Measurements from ENCODE around the gene PHACTR1.

Gene PHACTR1

DNA sequence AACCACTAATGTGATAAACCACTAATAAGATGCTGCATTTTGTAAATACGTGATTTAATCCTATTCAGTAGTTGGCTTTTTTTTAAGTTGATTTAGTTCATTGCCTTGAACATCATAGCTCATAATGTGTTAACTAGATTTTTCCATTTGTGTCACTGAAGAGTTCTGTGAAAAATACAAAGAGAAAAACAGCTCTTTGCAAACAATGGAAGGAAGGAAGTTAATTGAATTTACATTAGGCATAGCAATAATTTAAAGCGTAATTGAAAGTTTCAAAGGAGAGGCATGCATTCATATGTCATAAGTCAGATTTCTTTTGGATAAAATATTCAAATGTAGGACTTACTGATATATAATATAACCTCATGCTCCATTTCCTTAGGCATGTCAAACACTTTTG lies 509.5 kb downstream of the PHACTR1 start:
- no peaks in the 10 kb centered on the region; the same call in 1 of the 2 replicates for H3K27me3 ChIP-seq (ENCODE audit: insufficient read depth, low read length)
- no peaks in the 10 kb centered on the region for H3K79me2 ChIP-seq (ENCODE audit: control insufficient read depth, insufficient read depth, low read length, unreplicated experiment)
- H3K4me1 ChIP-seq (ENCODE audit: control insufficient read depth, insufficient read depth, low read length, unreplicated experiment): no peaks in the 10 kb centered on the region
- no peak overlapping the region for H3K4me3 ChIP-seq (ENCODE audit: low read depth, low read length)
- no peaks in the 10 kb centered on the region for H3K36me3 ChIP-seq (ENCODE audit: insufficient read depth, low read length)
- no peak overlapping the region for H2AFZ ChIP-seq (ENCODE audit: low read length, unreplicated experiment)
- H3K27ac ChIP-seq (ENCODE audit: low read depth, low read length): no peak overlapping the region

GRCh38 chr6:13228264-13229204 lies 512.0 kb downstream of the PHACTR1 start:
- H3K27me3 ChIP-seq (ENCODE audit: insufficient read depth, low read length): no peaks in the 10 kb centered on the region; the same call in 1 of the 2 replicates
- no peak overlapping the region for H3K4me3 ChIP-seq (ENCODE audit: low read depth, low read length)
- no peaks in the 10 kb centered on the region for H3K79me2 ChIP-seq (ENCODE audit: control insufficient read depth, insufficient read depth, low read length, unreplicated experiment)
- no peak overlapping the region for H3K27ac ChIP-seq (ENCODE audit: low read depth, low read length)
- no peak overlapping the region for H2AFZ ChIP-seq (ENCODE audit: low read length, unreplicated experiment)
- H3K36me3 ChIP-seq (ENCODE audit: insufficient read depth, low read length): no peaks in the 10 kb centered on the region
- no peaks in the 10 kb centered on the region for H3K4me1 ChIP-seq (ENCODE audit: control insufficient read depth, insufficient read depth, low read length, unreplicated experiment)

DNA sequence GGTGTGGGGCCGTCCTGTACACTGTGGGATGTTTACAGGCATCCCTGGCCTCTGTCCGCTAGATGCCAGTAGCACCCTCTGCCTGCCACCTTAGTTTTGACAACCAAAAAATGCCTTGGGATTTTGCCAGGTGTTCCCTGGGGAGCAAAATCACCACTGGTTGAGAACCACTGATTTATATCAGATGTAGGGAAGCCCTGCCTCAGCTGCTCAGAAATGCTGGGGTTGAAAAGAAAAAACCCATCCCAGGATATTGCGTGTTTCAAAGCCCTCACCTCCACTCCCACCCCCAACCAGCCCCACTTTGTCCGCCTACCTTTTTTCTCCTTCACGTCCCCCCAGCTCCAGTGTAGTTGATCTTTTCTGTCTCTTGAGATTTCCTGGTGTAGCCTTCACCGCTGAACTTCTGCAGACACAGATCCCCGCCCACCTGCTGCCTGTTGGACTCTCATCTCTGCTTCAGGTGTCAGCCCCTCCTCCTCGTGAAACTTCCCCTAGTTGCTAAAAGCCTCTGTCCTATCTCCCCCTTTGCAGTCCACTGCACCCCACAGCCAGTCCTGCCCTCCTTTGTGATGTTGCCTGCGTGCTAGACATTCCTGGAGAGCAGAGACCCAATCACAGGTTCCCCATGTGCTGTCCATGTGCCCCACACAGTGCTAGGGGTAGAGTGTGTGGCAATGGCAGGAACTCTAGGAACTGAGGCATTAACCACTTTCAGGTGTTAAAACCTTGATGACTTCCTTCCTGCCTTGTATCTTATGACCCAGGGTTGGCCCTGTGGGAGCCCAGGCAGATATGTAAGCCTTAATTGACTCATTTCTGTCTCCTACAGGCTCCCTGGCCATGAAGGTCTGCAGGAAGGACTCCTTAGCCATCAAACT lies 512.9 kb downstream of the PHACTR1 start:
- no peaks in the 10 kb centered on the region; the same call in none of the 2 replicates for H3K27me3 ChIP-seq (ENCODE audit: insufficient read depth, low read length)
- H3K4me3 ChIP-seq (ENCODE audit: low read depth, low read length): no peak overlapping the region
- H2AFZ ChIP-seq (ENCODE audit: low read length, unreplicated experiment): no peak overlapping the region

DNA sequence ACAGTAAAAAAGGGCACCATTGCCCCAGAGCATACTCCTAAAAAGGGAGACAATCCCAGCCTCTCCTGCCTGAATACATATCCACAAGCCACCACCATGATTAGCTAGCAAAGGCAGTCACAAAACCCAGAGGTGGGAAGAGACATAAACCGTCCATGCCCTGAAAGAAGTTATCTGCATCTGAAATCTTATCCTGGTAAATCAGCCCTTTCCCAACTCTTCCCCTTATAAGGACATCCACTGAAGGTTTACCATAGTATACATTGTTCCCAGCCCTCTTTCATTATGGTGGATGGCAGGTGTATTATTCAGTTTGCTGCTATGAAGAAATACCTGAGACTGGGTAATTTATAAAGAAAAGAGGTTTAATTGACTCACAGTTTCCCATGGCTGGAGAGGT lies 516.5 kb downstream of the PHACTR1 start:
- Histone ChIP-seq H2AFZ (ENCODE audit: low read length, unreplicated experiment) (no peak overlapping the region), H3K36me3 (ENCODE audit: insufficient read depth, low read length) (no peaks in the 10 kb centered on the region), H3K4me3 (ENCODE audit: low read depth, low read length) (no peak overlapping the region), H3K4me1 (ENCODE audit: control insufficient read depth, insufficient read depth, low read length, unreplicated experiment) (no peaks in the 10 kb centered on the region), H3K27me3 (ENCODE audit: insufficient read depth, low read length) (no peaks in the 10 kb centered on the region; the same call in 1 of the 2 replicates), H3K27ac (ENCODE audit: low read depth, low read length) (no peak overlapping the region), H3K79me2 (ENCODE audit: control insufficient read depth, insufficient read depth, low read length, unreplicated experiment) (no peaks in the 10 kb centered on the region)

More for the DNA sequence above, 512.9 kb downstream of the PHACTR1 start:
- Histone ChIP-seq H3K27ac (ENCODE audit: low read depth, low read length) (no peak overlapping the region), H3K36me3 (ENCODE audit: insufficient read depth, low read length) (no peaks in the 10 kb centered on the region), H3K4me1 (ENCODE audit: control insufficient read depth, insufficient read depth, low read length, unreplicated experiment) (no peaks in the 10 kb centered on the region), H3K79me2 (ENCODE audit: control insufficient read depth, insufficient read depth, low read length, unreplicated experiment) (no peaks in the 10 kb centered on the region)

DNA sequence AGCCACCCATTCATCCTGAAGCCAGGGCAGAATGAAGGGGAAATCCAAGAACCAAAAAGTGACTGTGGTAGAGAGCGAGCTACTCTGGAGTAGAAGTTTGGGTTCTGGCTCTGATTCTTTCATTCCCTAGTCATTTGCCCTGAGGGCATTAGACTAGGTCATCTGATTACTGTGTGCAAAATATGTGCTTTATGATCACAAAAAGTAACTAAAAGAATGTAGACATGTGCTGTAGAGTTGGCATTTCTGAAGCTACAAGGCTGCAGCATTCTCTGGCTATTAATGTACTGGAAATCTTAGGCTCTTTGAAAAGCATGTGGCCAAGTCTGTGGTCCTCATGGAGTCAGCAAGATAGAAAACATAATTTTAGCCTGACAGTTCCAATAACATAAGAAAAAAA lies 517.6 kb downstream of the PHACTR1 start:
- H3K4me3 ChIP-seq (ENCODE audit: low read depth, low read length): no peak overlapping the region
- no peaks in the 10 kb centered on the region for H3K4me1 ChIP-seq (ENCODE audit: control insufficient read depth, insufficient read depth, low read length, unreplicated experiment)
- no peaks in the 10 kb centered on the region for H3K36me3 ChIP-seq (ENCODE audit: insufficient read depth, low read length)
- no peaks in the 10 kb centered on the region for H3K79me2 ChIP-seq (ENCODE audit: control insufficient read depth, insufficient read depth, low read length, unreplicated experiment)
- H3K27me3 ChIP-seq (ENCODE audit: insufficient read depth, low read length): no peaks in the 10 kb centered on the region; the same call in 1 of the 2 replicates
- H2AFZ ChIP-seq (ENCODE audit: low read length, unreplicated experiment): no peak overlapping the region
- no peak overlapping the region for H3K27ac ChIP-seq (ENCODE audit: low read depth, low read length)

DNA sequence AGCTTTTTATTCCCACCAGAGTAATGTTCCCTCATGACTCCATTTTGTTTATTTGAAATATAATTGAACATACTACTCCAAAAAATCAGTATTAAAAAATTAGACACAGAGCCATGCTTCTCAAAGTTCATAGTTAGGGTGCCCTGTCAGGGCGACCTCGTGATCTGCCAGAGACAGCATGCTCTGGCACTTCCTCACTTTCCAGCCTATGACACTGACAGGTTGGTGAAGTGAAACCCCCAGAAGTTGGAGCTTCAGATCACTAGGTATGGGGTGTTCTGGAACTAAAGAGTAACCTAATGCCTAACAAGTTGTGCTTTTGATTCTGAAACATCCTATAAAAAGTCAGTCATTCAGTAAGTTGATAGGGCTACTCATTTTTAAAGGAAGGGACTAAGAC lies 518.8 kb downstream of the PHACTR1 start:
- no peaks in the 10 kb centered on the region for H3K79me2 ChIP-seq (ENCODE audit: control insufficient read depth, insufficient read depth, low read length, unreplicated experiment)
- H3K27me3 ChIP-seq (ENCODE audit: insufficient read depth, low read length): no peaks in the 10 kb centered on the region; the same call in 1 of the 2 replicates

GRCh38 chr6:13237318-13237717 lies 520.8 kb downstream of the PHACTR1 start:
- Histone ChIP-seq H3K27me3 (ENCODE audit: insufficient read depth, low read length) (no peaks in the 10 kb centered on the region; the same call in 1 of the 2 replicates), H3K36me3 (ENCODE audit: insufficient read depth, low read length) (no peaks in the 10 kb centered on the region), H3K27ac (ENCODE audit: low read depth, low read length) (no peak overlapping the region)

More for the DNA sequence above, 518.8 kb downstream of the PHACTR1 start:
- Histone ChIP-seq H3K4me1 (ENCODE audit: control insufficient read depth, insufficient read depth, low read length, unreplicated experiment) (no peaks in the 10 kb centered on the region), H3K4me3 (ENCODE audit: low read depth, low read length) (no peak overlapping the region), H3K27ac (ENCODE audit: low read depth, low read length) (no peak overlapping the region), H3K36me3 (ENCODE audit: insufficient read depth, low read length) (no peaks in the 10 kb centered on the region), H2AFZ (ENCODE audit: low read length, unreplicated experiment) (no peak overlapping the region)

DNA sequence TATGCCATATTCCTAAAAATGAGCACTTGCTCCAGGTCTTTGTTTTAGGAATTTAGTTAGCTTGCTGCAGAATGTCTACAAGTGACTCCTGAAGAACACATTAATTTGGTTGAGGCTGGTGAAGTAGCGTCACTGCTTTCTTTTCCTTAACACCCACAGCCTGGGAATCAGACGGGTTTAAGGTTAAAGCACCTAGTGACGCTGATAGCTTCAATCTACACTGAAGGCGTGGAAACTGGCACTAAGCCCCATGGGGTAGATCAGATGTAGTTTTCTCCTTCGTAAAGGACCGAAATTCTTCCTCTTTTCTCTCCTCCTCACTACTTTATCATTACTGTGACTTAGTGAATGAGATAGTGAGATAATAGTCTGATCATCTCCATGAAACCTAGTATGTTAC lies 521.5 kb downstream of the PHACTR1 start:
- Histone ChIP-seq H3K36me3 (ENCODE audit: insufficient read depth, low read length) (no peaks in the 10 kb centered on the region), H3K79me2 (ENCODE audit: control insufficient read depth, insufficient read depth, low read length, unreplicated experiment) (no peaks in the 10 kb centered on the region), H3K27me3 (ENCODE audit: insufficient read depth, low read length) (no peaks in the 10 kb centered on the region; the same call in 1 of the 2 replicates), H3K27ac (ENCODE audit: low read depth, low read length) (no peak overlapping the region), H3K4me1 (ENCODE audit: control insufficient read depth, insufficient read depth, low read length, unreplicated experiment) (no peaks in the 10 kb centered on the region), H3K4me3 (ENCODE audit: low read depth, low read length) (no peak overlapping the region), H2AFZ (ENCODE audit: low read length, unreplicated experiment) (no peak overlapping the region)

More at GRCh38 chr6:13237318-13237717, 520.8 kb downstream of the PHACTR1 start:
- Histone ChIP-seq H3K4me1 (ENCODE audit: control insufficient read depth, insufficient read depth, low read length, unreplicated experiment) (no peaks in the 10 kb centered on the region), H2AFZ (ENCODE audit: low read length, unreplicated experiment) (no peak overlapping the region), H3K79me2 (ENCODE audit: control insufficient read depth, insufficient read depth, low read length, unreplicated experiment) (no peaks in the 10 kb centered on the region), H3K4me3 (ENCODE audit: low read depth, low read length) (no peak overlapping the region)

- H3K4me1 ChIP-seq (ENCODE audit: control insufficient read depth, insufficient read depth, low read length, unreplicated experiment): no peaks in the 10 kb centered on the region
- H3K27ac ChIP-seq (ENCODE audit: low read depth, low read length): no peak overlapping the region
- H3K36me3 ChIP-seq (ENCODE audit: insufficient read depth, low read length): no peaks in the 10 kb centered on the region
- no peaks in the 10 kb centered on the region; the same call in 1 of the 2 replicates for H3K27me3 ChIP-seq (ENCODE audit: insufficient read depth, low read length)
- no peaks in the 10 kb centered on the region for H3K79me2 ChIP-seq (ENCODE audit: control insufficient read depth, insufficient read depth, low read length, unreplicated experiment)
- H3K4me3 ChIP-seq (ENCODE audit: low read depth, low read length): no peak overlapping the region
- H2AFZ ChIP-seq (ENCODE audit: low read length, unreplicated experiment): no peak overlapping the region
Measured at GRCh38 chr6:13238640-13239216, 522.2 kb downstream of the PHACTR1 start.

Measured in ACC112 (cell line).